ENCODE results near the gene HCK. TPM values are rescaled to one million over a fixed set of nuclear protein-coding genes. Genes with fewer than 3 reads are reported as not detected.

The HCK gene
- total and polyA plus RNA-seq, 9 of the 15 experiments (the other 6 are each of a cell fraction or from before 2014, with no cell fraction given): 0.09 to 0.51 (median 0.27) TPM; not detected in 6

GRCh38 chr20:32036252-32036651 lies 15.8 kb upstream of the HCK start:
- ATAC-seq (no peak), DNase-seq (ENCODE audit: extremely low read depth in 1 of 4, low spot score in 3 of 4) (no peak), FAIRE-seq (no peak)
- 12% methylated on average over 4 of the region's 4 CpGs for WGBS (ENCODE audit: insufficient coverage, low coverage, missing lambda C conversion rate)
- ChIA-PET CTCF (ENCODE audit: low intra/inter-chr PET ratio) (no interaction called here), POLR2A (interaction anchor here (1.0 kb wide), 1 partner anchor 23 kb away, joined by 3 read pairs; no protein-coding TSS in a partner anchor)
- H3K9me3 ChIP-seq (replicated peaks; ENCODE audit: control insufficient read depth, insufficient read depth, low read depth, low read length): no peaks in the 10 kb centered on the region; the same call in 1 of the 2 replicates
- peaks cover 6 to 20% of the 10 kb centered on the region in 2 experiments; a peak in 4 of 5 replicates for H3K27me3 ChIP-seq (ENCODE audit: control insufficient read depth in 2 of 2, insufficient read depth in 2 of 2, low read length in 2 of 2)
- H3K4me2 ChIP-seq (ENCODE audit: insufficient read depth, low read length): no peak overlapping the region
- in situ Hi-C loops (cut with MboI) (no loop called here), intact Hi-C loops (cut with micrococcal nuclease) (loop anchor here (10.0 kb wide), 1 partner anchor 211 kb away; no protein-coding TSS in a partner anchor)
- H3K9ac ChIP-seq (ENCODE audit: insufficient read depth in 1 of 2, low read depth in 2 of 2, low read length in 2 of 2): no peak overlapping the region
- H2AFZ ChIP-seq (ENCODE audit: low read depth, low read length): no peak overlapping the region
- peaks cover 6 to 11% of the 10 kb centered on the region in 2 experiments; a peak in 4 of 5 replicates for H3K4me1 ChIP-seq (replicated peaks in 1 of 2; ENCODE audit: control insufficient read depth in 2 of 2, insufficient read depth in 2 of 2, low read length in 2 of 2)
- no TSS peak for BruUV-seq (replicated peaks)
- H3K36me3 ChIP-seq (ENCODE audit: control insufficient read depth, insufficient read depth, low read length): no peaks in the 10 kb centered on the region
- H3K9me1 ChIP-seq (ENCODE audit: control insufficient read depth, insufficient read depth, low read length): no peaks in the 10 kb centered on the region
- no peaks in the 10 kb centered on the region for H4K20me1 ChIP-seq (replicated peaks; ENCODE audit: control insufficient read depth, insufficient read depth, low read length)
- H3K4me3 ChIP-seq: no peak overlapping the region
- H3K27ac ChIP-seq (ENCODE audit: extremely low read depth, low read depth, low read length): no peak overlapping the region
- H3K79me2 ChIP-seq (ENCODE audit: control insufficient read depth, insufficient read depth, low read length): no peaks in the 10 kb centered on the region
- TF ChIP-seq ZNF316 (IDR thresholded peaks at IDR 0.05) (peak; percentile 11; the same call in 1 of the 2 replicates), POLR2B (IDR thresholded peaks at IDR 0.05; ENCODE audit: low read depth, partially characterized antibody) (no peak), ZNF584 (CRISPR knock-in tag; IDR thresholded peaks at IDR 0.05; ENCODE audit: low read depth) (0 out of 2 replicates have a peak, but pooled peaks have one; percentile 20), ZNF24 (IDR thresholded peaks at IDR 0.05) (peak; percentile 96), BCLAF1 (IDR thresholded peaks at IDR 0.05; ENCODE audit: borderline replicate concordance in 1 of 2, control insufficient read depth in 1 of 2, low read depth in 2 of 2, low read length in 1 of 2) (no peak), GTF2E2 (tag; IDR thresholded peaks at IDR 0.05) (0 out of 2 replicates have a peak, but pooled peaks have one; percentile 20), HDAC8 (tag; IDR thresholded peaks at IDR 0.05) (0 out of 2 replicates have a peak, but pooled peaks have one; percentile 56)
- TF ChIP-seq, protein P1, sequence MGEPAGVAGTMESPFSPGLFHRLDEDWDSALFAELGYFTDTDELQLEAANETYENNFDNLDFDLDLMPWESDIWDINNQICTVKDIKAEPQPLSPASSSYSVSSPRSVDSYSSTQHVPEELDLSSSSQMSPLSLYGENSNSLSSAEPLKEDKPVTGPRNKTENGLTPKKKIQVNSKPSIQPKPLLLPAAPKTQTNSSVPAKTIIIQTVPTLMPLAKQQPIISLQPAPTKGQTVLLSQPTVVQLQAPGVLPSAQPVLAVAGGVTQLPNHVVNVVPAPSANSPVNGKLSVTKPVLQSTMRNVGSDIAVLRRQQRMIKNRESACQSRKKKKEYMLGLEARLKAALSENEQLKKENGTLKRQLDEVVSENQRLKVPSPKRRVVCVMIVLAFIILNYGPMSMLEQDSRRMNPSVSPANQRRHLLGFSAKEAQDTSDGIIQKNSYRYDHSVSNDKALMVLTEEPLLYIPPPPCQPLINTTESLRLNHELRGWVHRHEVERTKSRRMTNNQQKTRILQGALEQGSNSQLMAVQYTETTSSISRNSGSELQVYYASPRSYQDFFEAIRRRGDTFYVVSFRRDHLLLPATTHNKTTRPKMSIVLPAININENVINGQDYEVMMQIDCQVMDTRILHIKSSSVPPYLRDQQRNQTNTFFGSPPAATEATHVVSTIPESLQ (CRISPR knock-in tag; IDR thresholded peaks at IDR 0.05): 0 out of 2 replicates have a peak, but pooled peaks have one; percentile 59

All from K562 (cell line).